ENCODE data around the gene COL4A4. TPM values are rescaled to one million over a fixed set of nuclear protein-coding genes. Genes with fewer than 3 reads are reported as not detected.

COL4A4 gene
- polyA plus RNA-seq, 2 of the 4 experiments (the other 2 are of a cell fraction), result 1.7 to 6.8 TPM

- Histone ChIP-seq H3K4me2 (no peak overlapping the region), H3K9me3 (no peaks in the 10 kb centered on the region), H3K4me1 (no peaks in the 10 kb centered on the region), H3K4me3 (no peak overlapping the region), H3K27ac (no peak overlapping the region)
- FAIRE-seq (no peak), ATAC-seq (no peak), DNase-seq (ENCODE audit: low read depth in 1 of 2, low spot score in 1 of 2) (no peak)
- TF ChIP-seq JUN (IDR thresholded peaks at IDR 0.05), result no peak
- no peak for TF ChIP-seq KDM5A (IDR thresholded peaks at IDR 0.05)
- no peak for TF ChIP-seq MAZ (IDR thresholded peaks at IDR 0.05; ENCODE audit: borderline replicate concordance, low read depth, low read length)
- no peak for TF ChIP-seq NPAS2 (CRISPR knock-in tag; IDR thresholded peaks at IDR 0.05; ENCODE audit: borderline replicate concordance)
- no peak for TF ChIP-seq RAD21 (conservative IDR thresholded peaks at IDR 0.05 in 1 of 2, IDR thresholded peaks at IDR 0.05 in 1 of 2)
- no peak for TF ChIP-seq CTCF (IDR thresholded peaks at IDR 0.05)
- TF ChIP-seq ELK1 (IDR thresholded peaks at IDR 0.05; ENCODE audit: low read depth, low read length), result no peak
- no peak for TF ChIP-seq NR3C1 (IDR thresholded peaks at IDR 0.05)
- no peak for TF ChIP-seq POLR2AphosphoS2 (conservative IDR thresholded peaks at IDR 0.05; ENCODE audit: low read length)
- no peak for TF ChIP-seq REST (IDR thresholded peaks at IDR 0.05)
- no peak for TF ChIP-seq CEBPB (IDR thresholded peaks at IDR 0.05)
- no peak for TF ChIP-seq HOXB13 (CRISPR knock-in tag; IDR thresholded peaks at IDR 0.05; ENCODE audit: low read depth)
- TF ChIP-seq ZFP36 (IDR thresholded peaks at IDR 0.05; ENCODE audit: borderline replicate concordance, partially characterized antibody), result no peak
- TF ChIP-seq PHF8 (IDR thresholded peaks at IDR 0.05; ENCODE audit: borderline replicate concordance, low read depth), result no peak
- no peak for TF ChIP-seq HEYL (CRISPR knock-in tag; IDR thresholded peaks at IDR 0.05)
- TF ChIP-seq BHLHE40 (IDR thresholded peaks at IDR 0.05; ENCODE audit: low read depth, low read length), result no peak
- TF ChIP-seq CHD4 (IDR thresholded peaks at IDR 0.05; ENCODE audit: borderline replicate concordance), result no peak
- TF ChIP-seq TFCP2L1 (CRISPR knock-in tag; IDR thresholded peaks at IDR 0.05), result no peak
- TF ChIP-seq TP53 (CRISPR knock-in tag; IDR thresholded peaks at IDR 0.05), result no peak
- POLR2A ChIA-PET, result no interaction called here
- CTCF ChIA-PET, result interaction anchor here (1.4 kb wide), 1 partner anchor 9 kb away, joined by 3 read pairs; no protein-coding TSS in a partner anchor
- 91% methylated on average over 16 of the region's 16 CpGs for WGBS (ENCODE audit: missing lambda C conversion rate)
Observed at GRCh38 chr2:227006189-227006897, 157.7 kb downstream of the COL4A4 start.

GRCh38 chr2:227004482-227004881, 159.5 kb downstream of the COL4A4 start:
- no peaks in the 10 kb centered on the region for H3K9me3 ChIP-seq
- POLR2A ChIA-PET, result no interaction called here
- H3K4me2 ChIP-seq, result no peak overlapping the region
- FAIRE-seq (no peak), ATAC-seq (no peak), DNase-seq (ENCODE audit: low read depth in 1 of 2, low spot score in 1 of 2) (no peak)
- WGBS (ENCODE audit: missing lambda C conversion rate), result 83% methylated on average over 6 of the region's 6 CpGs
- H3K4me3 ChIP-seq, result no peak overlapping the region
- CTCF ChIA-PET, result no interaction called here
- H3K4me1 ChIP-seq, result no peaks in the 10 kb centered on the region
- no peak overlapping the region for H3K27ac ChIP-seq
- no peak for TF ChIP-seq MYC (IDR thresholded peaks at IDR 0.05; ENCODE audit: borderline replicate concordance, low read length)
- TF ChIP-seq RNF2 (IDR thresholded peaks at IDR 0.05; ENCODE audit: borderline replicate concordance, low read depth), result no peak
- no peak for TF ChIP-seq HOXA7 (CRISPR knock-in tag; IDR thresholded peaks at IDR 0.05)
- TF ChIP-seq RARB (CRISPR knock-in tag; IDR thresholded peaks at IDR 0.05), result no peak
- TF ChIP-seq POLR2A (IDR thresholded peaks at IDR 0.05; ENCODE audit: low read length), result no peak
- no peak for TF ChIP-seq CBX2 (IDR thresholded peaks at IDR 0.05; ENCODE audit: borderline replicate concordance, low read depth)
- TF ChIP-seq EHMT2 (IDR thresholded peaks at IDR 0.05; ENCODE audit: low read depth), result no peak
- no peak for TF ChIP-seq HMGXB4 (CRISPR knock-in tag; IDR thresholded peaks at IDR 0.05; ENCODE audit: borderline replicate concordance)
- TF ChIP-seq NPAS2 (CRISPR knock-in tag; IDR thresholded peaks at IDR 0.05; ENCODE audit: borderline replicate concordance), result no peak
- no peak for TF ChIP-seq FOXS1 (CRISPR knock-in tag; IDR thresholded peaks at IDR 0.05)
- TF ChIP-seq EP300 (IDR thresholded peaks at IDR 0.05), result no peak
- no peak for TF ChIP-seq KDM5A (IDR thresholded peaks at IDR 0.05)
- no peak for TF ChIP-seq ZNF302 (CRISPR knock-in tag; IDR thresholded peaks at IDR 0.05)
- TF ChIP-seq ZFP36 (IDR thresholded peaks at IDR 0.05; ENCODE audit: borderline replicate concordance, partially characterized antibody), result no peak
